OCI-LY1 (cell line): ENCODE data around the gene IRF2.
"Not testable (repeated sequence)": the region's sequence is repeated elsewhere in the genome, so short reads cannot be mapped to it uniquely, and the experiment has no call there.

Experiments
- H2AFZ ChIP-seq: fragments of 200-600 bp; sonication (generic), shearing (Covaris generic); 2 replicates; pipeline ENCODE4 v1.6.0; 2014; ENCODE audit warnings: antibody characterized with exemption, mild to moderate bottlenecking, low read length
- H3F3A ChIP-seq: fragments of 200-600 bp; sonication (generic), shearing (Covaris generic); 2 replicates; pipeline ENCODE4 v1.6.0; 2014; ENCODE audit warnings: mild to moderate bottlenecking, antibody characterized with exemption, low read length, moderate library complexity; ENCODE audit not compliant: insufficient read depth
- H3K27ac ChIP-seq: fragments of 200-600 bp; sonication (generic); 2 replicates; pipeline ENCODE4 v1.5.1; 2014; ENCODE audit warnings: low read length, mixed run types, mild to moderate bottlenecking, low read depth; ENCODE audit not compliant: poor library complexity, severe bottlenecking
- H3K27me3 ChIP-seq: fragments of 200-600 bp; sonication (generic); 2 replicates; pipeline ENCODE4 v1.6.0; 2014; ENCODE audit warnings: antibody characterized with exemption, mild to moderate bottlenecking, low read length, moderate library complexity; ENCODE audit not compliant: insufficient read depth
- H3K36me3 ChIP-seq: fragments of 200-600 bp; sonication (generic); 2 replicates; pipeline ENCODE4 v1.6.1; 2014; ENCODE audit warnings: mild to moderate bottlenecking, antibody characterized with exemption, low read length, moderate library complexity, mixed read lengths; ENCODE audit not compliant: insufficient read depth
- H3K4me1 ChIP-seq: fragments of 200-600 bp; sonication (generic); 2 replicates; pipeline ENCODE4 v1.5.1; 2014; ENCODE audit warnings: mild to moderate bottlenecking, low read length, moderate library complexity; ENCODE audit not compliant: insufficient read depth, severe bottlenecking
- H3K4me2 ChIP-seq: fragments of 200-600 bp; sonication (generic), shearing (Covaris generic); 2 replicates; pipeline ENCODE4 v1.6.1; 2014; ENCODE audit warnings: low read length
- H3K4me3 ChIP-seq: fragments of 200-600 bp; sonication (generic); 2 replicates; pipeline ENCODE4 v1.5.1; 2014; ENCODE audit warnings: low read length, low read depth, mild to moderate bottlenecking, mixed read lengths; ENCODE audit not compliant: poor library complexity, severe bottlenecking
- H3K79me2 ChIP-seq: fragments of 200-600 bp; shearing (Covaris generic); 2 replicates; pipeline ENCODE4 v1.6.1; 2016; ENCODE audit warnings: mixed run types, low read length, mixed read lengths; ENCODE audit not compliant: insufficient read depth
- H3K9ac ChIP-seq: fragments of 200-600 bp; sonication (generic), shearing (Covaris generic); 2 replicates; pipeline ENCODE4 v1.6.1; 2014; ENCODE audit warnings: mild to moderate bottlenecking, low read length, mixed read lengths
- H3K9me2 ChIP-seq: fragments of 200-600 bp; sonication (generic), shearing (Covaris generic); 2 replicates; pipeline ENCODE4 v1.6.1; 2014; ENCODE audit warnings: low read depth, mild to moderate bottlenecking, low read length, mixed read lengths
- H3K9me3 ChIP-seq: fragments of 200-600 bp; shearing (Covaris generic); 2 replicates; pipeline ENCODE4 v1.6.1; 2014; ENCODE audit warnings: low read length, mixed read lengths
- H4K20me1 ChIP-seq: fragments of 200-600 bp; sonication (generic), shearing (Covaris generic); 2 replicates; pipeline ENCODE4 v1.6.0; 2016; ENCODE audit warnings: mild to moderate bottlenecking, low read length; ENCODE audit not compliant: insufficient read depth
- EZH2 ChIP-seq: fragments of 200-600 bp; sonication (generic), shearing (Covaris generic); IDR thresholded peaks from 2 replicates; pipeline ENCODE4 v1.8.0; 2017; ENCODE audit warnings: borderline replicate concordance, mixed run types, mild to moderate bottlenecking, antibody characterized with exemption, low read length, moderate library complexity, mixed read lengths
- TF ChIP-seq, protein P1 (sequence below): fragments of 200-600 bp; sonication (generic), shearing (Covaris generic); IDR thresholded peaks from 2 replicates; pipeline ENCODE4 v1.5.1; 2017; ENCODE audit warnings: mild to moderate bottlenecking, antibody characterized with exemption, low read length, moderate library complexity, mixed read lengths

IRF2 gene

DNA sequence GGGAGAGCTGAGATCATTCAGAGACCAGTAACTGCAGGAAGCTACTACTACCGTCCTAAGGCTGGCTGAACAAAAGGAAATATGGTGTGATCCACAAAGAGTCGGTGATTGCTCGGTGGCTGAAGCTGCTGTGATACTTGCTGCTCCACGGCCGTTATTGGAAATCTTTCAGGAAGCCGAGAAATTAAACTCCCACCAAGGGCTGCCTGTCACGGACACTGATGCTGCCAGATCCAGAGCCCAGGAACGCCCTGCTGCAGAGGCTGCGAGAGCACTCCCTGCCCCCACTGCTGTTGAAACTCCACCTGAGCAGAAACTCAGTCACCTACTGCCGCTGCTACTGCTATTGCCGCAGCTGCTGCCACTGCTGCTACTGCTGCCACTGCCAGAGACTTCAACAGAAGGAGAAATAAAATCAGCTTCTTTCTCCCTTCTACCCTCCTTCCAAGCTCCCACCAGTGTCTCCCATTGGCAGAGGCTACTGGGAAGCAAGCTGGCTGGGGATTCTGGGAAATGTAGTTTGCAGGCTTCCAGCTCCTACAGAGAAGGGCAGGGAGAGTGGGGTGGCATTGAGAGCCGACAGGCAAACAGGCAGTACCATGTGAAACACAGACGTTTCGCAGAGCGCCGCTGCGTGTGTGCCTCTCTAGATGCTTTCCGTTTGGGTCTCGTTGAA lies 130.7 kb downstream of the IRF2 start:
- Histone ChIP-seq H3K9ac (peak overlapping the region; percentile 64), H3K27me3 (no peaks in the 10 kb centered on the region), H3K9me2 (no peaks in the 10 kb centered on the region), H2AFZ (no peak overlapping the region), H3F3A (no peaks in the 10 kb centered on the region), H3K79me2 (no peaks in the 10 kb centered on the region), H3K4me2 (peak overlapping the region; percentile 93), H3K36me3 (no peaks in the 10 kb centered on the region), H3K4me1 (peaks cover 72% of the 10 kb centered on the region), H4K20me1 (no peaks in the 10 kb centered on the region), H3K27ac (peak overlapping the region; percentile 85), H3K4me3 (peak overlapping the region; percentile 56), H3K9me3 (no peaks in the 10 kb centered on the region)
- TF ChIP-seq, protein P1, sequence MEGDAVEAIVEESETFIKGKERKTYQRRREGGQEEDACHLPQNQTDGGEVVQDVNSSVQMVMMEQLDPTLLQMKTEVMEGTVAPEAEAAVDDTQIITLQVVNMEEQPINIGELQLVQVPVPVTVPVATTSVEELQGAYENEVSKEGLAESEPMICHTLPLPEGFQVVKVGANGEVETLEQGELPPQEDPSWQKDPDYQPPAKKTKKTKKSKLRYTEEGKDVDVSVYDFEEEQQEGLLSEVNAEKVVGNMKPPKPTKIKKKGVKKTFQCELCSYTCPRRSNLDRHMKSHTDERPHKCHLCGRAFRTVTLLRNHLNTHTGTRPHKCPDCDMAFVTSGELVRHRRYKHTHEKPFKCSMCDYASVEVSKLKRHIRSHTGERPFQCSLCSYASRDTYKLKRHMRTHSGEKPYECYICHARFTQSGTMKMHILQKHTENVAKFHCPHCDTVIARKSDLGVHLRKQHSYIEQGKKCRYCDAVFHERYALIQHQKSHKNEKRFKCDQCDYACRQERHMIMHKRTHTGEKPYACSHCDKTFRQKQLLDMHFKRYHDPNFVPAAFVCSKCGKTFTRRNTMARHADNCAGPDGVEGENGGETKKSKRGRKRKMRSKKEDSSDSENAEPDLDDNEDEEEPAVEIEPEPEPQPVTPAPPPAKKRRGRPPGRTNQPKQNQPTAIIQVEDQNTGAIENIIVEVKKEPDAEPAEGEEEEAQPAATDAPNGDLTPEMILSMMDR = no peak
- no peak for TF ChIP-seq EZH2

DNA sequence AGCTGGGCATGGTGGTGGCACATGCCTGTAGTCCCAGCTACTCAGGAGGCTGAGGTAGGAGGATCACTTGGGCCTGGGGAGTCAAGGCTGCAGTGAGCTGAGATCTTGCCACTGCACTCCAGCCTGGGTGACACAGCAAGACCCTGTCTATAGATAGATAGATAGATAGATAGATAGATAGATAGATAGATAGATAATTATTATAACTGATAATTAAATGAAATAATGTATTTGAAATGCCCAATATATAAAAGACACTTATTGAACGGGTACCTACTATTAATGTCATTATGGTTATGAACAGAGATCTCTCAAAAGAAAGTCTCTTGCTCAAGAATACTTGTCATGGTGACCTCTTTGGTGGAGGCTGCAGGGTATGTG lies 131.5 kb downstream of the IRF2 start:
- not testable (repeated sequence) for H3K9me2 ChIP-seq, H3K36me3 ChIP-seq, H2AFZ ChIP-seq, H4K20me1 ChIP-seq, H3K79me2 ChIP-seq, H3K27me3 ChIP-seq, H3F3A ChIP-seq, H3K9me3 ChIP-seq
- peak overlapping the region; percentile 93 for H3K4me2 ChIP-seq
- peaks cover 64% of the 10 kb centered on the region for H3K4me1 ChIP-seq
- H3K27ac ChIP-seq = peak overlapping the region; percentile 85
- H3K4me3 ChIP-seq = peak overlapping the region; percentile 56
- peak overlapping the region; percentile 64 for H3K9ac ChIP-seq

DNA sequence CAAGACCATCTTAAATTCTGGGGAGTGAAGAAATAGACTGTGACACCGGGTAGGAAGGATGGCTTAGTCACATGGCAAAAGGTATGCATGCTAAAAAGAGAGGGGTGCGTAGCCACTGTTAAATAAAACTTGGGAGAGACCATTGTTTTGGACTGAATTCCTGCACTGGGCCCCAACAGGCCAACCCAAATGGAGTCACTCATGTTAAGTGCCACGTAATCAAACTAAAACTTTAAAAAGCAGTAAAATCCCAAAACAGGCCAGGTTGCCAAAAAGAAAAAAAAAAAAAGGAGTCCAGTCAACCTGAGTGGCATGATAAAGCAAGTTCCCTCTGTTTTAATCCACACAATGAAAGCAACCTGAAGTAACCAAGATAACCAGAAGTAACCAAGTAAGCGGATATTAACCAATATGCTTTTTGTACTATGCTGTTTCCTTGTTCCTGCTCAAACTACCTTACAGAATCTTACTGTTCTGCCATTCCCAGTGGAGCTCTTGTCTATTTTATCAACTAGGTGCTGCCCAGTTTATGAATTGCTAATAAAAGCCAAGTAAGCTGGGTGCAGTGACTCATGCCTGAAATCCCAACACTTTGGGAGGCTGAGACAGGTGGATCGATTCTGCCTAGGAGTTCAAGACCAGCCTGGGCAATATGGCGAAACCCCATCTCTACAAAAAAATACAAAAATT lies 132.0 kb downstream of the IRF2 start:
- Histone ChIP-seq H3K9ac (no peak overlapping the region), H3K36me3 (peaks cover 5% of the 10 kb centered on the region; the same call in 1 of the 2 replicates), H4K20me1 (no peaks in the 10 kb centered on the region), H3K4me1 (peaks cover 59% of the 10 kb centered on the region), H3K9me2 (no peaks in the 10 kb centered on the region), H3K27ac (peak overlapping the region; percentile 50), H2AFZ (no peak overlapping the region), H3K9me3 (peaks cover 7% of the 10 kb centered on the region), H3F3A (no peaks in the 10 kb centered on the region), H3K27me3 (no peaks in the 10 kb centered on the region), H3K4me3 (no peak overlapping the region), H3K79me2 (no peaks in the 10 kb centered on the region), H3K4me2 (no peak overlapping the region; the same call in 1 of the 2 replicates)
- TF ChIP-seq, protein P1 = no peak
- no peak for TF ChIP-seq EZH2

DNA sequence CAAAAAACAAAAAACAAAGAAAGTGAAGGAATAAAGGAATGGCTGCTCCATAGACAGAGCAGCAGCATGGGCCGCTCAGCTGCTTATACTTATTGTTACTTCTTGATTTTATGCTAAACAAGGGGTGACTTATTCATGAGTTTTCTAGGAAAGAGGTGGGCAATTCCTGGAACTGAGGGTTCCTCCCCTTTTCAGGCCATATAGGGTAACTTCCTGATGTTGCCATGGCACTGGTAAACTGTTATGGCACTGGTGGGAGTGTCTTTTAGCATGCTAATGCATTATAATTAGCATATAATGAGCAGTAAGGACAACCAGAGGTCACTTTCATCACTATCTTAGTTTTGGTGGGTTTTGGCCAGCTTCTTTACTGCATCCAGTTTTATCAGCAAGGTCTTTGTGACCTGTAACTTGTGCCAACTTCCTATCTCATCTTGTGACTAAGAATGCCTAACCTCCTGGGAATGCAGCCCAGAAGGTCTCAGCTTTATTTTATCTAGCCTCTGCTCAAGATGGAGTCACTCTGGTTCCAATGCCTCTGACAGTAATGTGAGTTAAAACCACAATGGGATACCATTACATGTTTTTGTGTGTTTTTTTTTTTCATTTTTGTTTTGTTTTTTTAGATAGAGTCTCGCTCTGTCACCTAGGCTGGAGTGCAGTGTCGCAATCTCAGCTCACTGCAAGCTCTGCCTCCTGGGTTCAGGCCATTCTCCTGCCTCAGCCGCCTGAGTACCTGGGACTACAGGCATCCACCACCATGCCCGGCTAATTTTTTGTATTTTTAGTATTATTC lies 134.8 kb downstream of the IRF2 start:
- H3K36me3 ChIP-seq, H3K27me3 ChIP-seq, H3K9me2 ChIP-seq, H3K27ac ChIP-seq, H2AFZ ChIP-seq, H3K9ac ChIP-seq, H3K4me3 ChIP-seq, H3F3A ChIP-seq, H3K4me2 ChIP-seq, H4K20me1 ChIP-seq, H3K79me2 ChIP-seq, H3K9me3 ChIP-seq: not testable (repeated sequence)
- peaks cover 41% of the 10 kb centered on the region for H3K4me1 ChIP-seq
